ENCODE measurements around the gene ENOX1. TPM values are rescaled to one million over a fixed set of nuclear protein-coding genes. Genes with fewer than 3 reads are reported as not detected.

ENOX1 gene
- total RNA-seq, 1 donor from 2014 or later, result 2.5 TPM

DNA sequence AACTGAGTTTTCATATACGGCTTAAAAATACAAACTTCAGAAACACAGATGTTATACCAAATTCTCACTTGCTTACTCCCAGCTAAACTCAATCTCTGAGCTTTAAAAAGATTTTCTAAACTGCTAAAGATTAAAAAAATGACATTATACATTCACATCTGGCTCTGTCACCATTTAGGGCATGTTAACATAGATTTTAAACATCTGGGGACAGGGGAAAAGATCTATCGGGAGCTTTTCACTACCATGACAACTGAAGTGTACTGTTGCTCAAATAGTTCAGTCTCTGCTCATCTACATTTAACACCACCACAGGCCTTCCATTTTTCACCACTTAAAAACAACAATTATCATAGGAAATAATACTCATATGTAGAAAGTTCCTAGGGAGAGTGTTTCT, 190.8 kb downstream of the ENOX1 start:
- DNase-seq (ENCODE audit: low spot score, unreplicated experiment), result no peak
- Mint-ChIP-seq H3K27ac (no peak overlapping the region), H3K4me1 (ENCODE audit: low read depth) (peaks cover 18% of the 10 kb centered on the region), H3K36me3 (ENCODE audit: insufficient read depth) (no peaks in the 10 kb centered on the region), H3K9me3 (ENCODE audit: low read depth) (no peaks in the 10 kb centered on the region), H3K4me3 (ENCODE audit: low read depth) (no peak overlapping the region), H3K27me3 (no peaks in the 10 kb centered on the region)
- TF ChIP-seq, protein P1, sequence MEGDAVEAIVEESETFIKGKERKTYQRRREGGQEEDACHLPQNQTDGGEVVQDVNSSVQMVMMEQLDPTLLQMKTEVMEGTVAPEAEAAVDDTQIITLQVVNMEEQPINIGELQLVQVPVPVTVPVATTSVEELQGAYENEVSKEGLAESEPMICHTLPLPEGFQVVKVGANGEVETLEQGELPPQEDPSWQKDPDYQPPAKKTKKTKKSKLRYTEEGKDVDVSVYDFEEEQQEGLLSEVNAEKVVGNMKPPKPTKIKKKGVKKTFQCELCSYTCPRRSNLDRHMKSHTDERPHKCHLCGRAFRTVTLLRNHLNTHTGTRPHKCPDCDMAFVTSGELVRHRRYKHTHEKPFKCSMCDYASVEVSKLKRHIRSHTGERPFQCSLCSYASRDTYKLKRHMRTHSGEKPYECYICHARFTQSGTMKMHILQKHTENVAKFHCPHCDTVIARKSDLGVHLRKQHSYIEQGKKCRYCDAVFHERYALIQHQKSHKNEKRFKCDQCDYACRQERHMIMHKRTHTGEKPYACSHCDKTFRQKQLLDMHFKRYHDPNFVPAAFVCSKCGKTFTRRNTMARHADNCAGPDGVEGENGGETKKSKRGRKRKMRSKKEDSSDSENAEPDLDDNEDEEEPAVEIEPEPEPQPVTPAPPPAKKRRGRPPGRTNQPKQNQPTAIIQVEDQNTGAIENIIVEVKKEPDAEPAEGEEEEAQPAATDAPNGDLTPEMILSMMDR (IDR thresholded peaks at IDR 0.05; ENCODE audit: unreplicated experiment), result no peak

- Mint-ChIP-seq H3K4me1 (ENCODE audit: low read depth) (no peaks in the 10 kb centered on the region), H3K9me3 (ENCODE audit: low read depth) (peaks cover 3% of the 10 kb centered on the region), H3K27ac (no peak overlapping the region), H3K27me3 (no peaks in the 10 kb centered on the region), H3K36me3 (ENCODE audit: insufficient read depth) (no peaks in the 10 kb centered on the region), H3K4me3 (ENCODE audit: low read depth) (no peak overlapping the region)
- no peak for DNase-seq (ENCODE audit: low spot score, unreplicated experiment)
- TF ChIP-seq, protein P1 (IDR thresholded peaks at IDR 0.05; ENCODE audit: unreplicated experiment), result no peak
Observed at GRCh38 chr13:43587376-43587775, 199.4 kb downstream of the ENOX1 start.

DNA sequence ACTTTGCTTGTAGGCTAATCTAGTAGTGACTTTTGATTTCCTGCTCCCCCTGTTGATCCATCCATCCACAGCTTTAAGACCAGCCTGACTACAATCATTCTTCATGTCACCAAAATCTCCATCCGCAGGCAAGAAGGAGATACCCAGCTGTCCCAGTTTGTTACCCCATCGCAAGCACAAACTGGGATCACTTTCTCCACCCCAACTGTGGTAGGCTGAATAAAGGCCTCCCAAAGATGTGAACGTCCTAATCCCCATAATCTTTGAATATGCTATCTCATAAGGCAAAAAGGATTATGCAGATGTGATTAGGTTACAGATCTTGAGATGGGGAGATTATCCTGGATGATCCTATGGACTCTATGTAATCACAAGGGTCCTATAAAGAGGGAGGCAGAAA, 202.0 kb downstream of the ENOX1 start:
- no peaks in the 10 kb centered on the region for H3K9me3 Mint-ChIP-seq (ENCODE audit: low read depth)
- no peak overlapping the region for H3K4me3 Mint-ChIP-seq (ENCODE audit: low read depth)
- no peaks in the 10 kb centered on the region for H3K27me3 Mint-ChIP-seq
- TF ChIP-seq, protein P1 (IDR thresholded peaks at IDR 0.05; ENCODE audit: unreplicated experiment), result no peak
- H3K36me3 Mint-ChIP-seq (ENCODE audit: insufficient read depth), result no peaks in the 10 kb centered on the region
- no peak for DNase-seq (ENCODE audit: low spot score, unreplicated experiment)
- H3K4me1 Mint-ChIP-seq (ENCODE audit: low read depth), result no peaks in the 10 kb centered on the region
- no peak overlapping the region for H3K27ac Mint-ChIP-seq

DNA sequence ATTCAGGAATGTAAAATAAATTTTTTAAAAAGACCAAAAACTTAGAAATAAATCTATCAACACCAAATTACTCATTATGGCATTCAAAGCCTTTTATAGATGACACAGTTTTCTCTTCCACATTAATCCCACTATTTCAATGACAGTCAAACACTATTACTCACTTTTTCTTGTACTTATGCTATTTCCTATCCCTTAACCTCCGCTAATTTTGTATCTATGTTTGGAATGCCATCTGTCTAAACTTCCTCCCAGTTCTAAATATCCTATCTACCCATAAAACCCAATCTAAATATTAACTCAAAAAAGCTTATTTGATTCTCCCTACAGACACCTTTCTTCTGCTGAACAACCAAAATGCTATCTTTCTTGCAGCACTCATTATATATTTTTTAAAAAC, 203.5 kb downstream of the ENOX1 start:
- no peaks in the 10 kb centered on the region for H3K4me1 Mint-ChIP-seq (ENCODE audit: low read depth)
- H3K27me3 Mint-ChIP-seq, result no peaks in the 10 kb centered on the region
- H3K36me3 Mint-ChIP-seq (ENCODE audit: insufficient read depth), result no peaks in the 10 kb centered on the region
- TF ChIP-seq, protein P1 (IDR thresholded peaks at IDR 0.05; ENCODE audit: unreplicated experiment), result no peak
- H3K4me3 Mint-ChIP-seq (ENCODE audit: low read depth), result no peak overlapping the region
- H3K9me3 Mint-ChIP-seq (ENCODE audit: low read depth), result no peaks in the 10 kb centered on the region
- H3K27ac Mint-ChIP-seq, result no peak overlapping the region
- no peak for DNase-seq (ENCODE audit: low spot score, unreplicated experiment)

DNA sequence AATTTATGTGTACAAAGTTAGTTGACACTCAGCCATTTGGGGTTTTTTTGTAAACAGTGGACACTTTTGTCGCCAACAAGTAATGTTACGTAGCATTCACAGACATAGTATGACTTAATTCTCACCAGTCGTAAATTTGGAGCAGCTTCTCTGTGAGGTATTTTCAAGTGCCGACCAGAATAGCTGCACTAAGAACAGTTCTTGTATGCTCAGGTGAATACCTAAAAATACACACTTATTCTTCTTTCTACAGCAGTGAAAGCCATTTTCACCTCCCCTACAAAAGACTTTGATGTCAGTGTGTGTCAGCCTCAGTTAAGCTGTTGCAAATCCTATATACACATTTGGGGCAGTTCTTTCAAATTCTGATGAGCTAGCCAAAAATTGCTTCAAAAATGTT, 206.5 kb downstream of the ENOX1 start:
- no peaks in the 10 kb centered on the region for H3K27me3 Mint-ChIP-seq
- no peak for DNase-seq (ENCODE audit: low spot score, unreplicated experiment)
- no peaks in the 10 kb centered on the region for H3K36me3 Mint-ChIP-seq (ENCODE audit: insufficient read depth)
- H3K4me1 Mint-ChIP-seq (ENCODE audit: low read depth), result no peaks in the 10 kb centered on the region
- H3K27ac Mint-ChIP-seq, result no peak overlapping the region
- H3K4me3 Mint-ChIP-seq (ENCODE audit: low read depth), result no peak overlapping the region
- H3K9me3 Mint-ChIP-seq (ENCODE audit: low read depth), result no peaks in the 10 kb centered on the region
- TF ChIP-seq, protein P1 (IDR thresholded peaks at IDR 0.05; ENCODE audit: unreplicated experiment), result no peak
